Measurements from ENCODE around the gene SOS2. TPM values are rescaled to one million over a fixed set of nuclear protein-coding genes. Genes with fewer than 3 reads are reported as not detected.

Gene SOS2
- total RNA-seq, 4 donors from 2014 or later: 40.1 to 59.8 (median 46.7) TPM

GRCh38 chr14:50116181-50116956 is 115.0 kb downstream of the SOS2 start, which contains the start of gene VCPKMT:
VCPKMT (minus strand) TSS chr14:50116572; CDS start chr14:50116552, 20 bp downstream.
- H3K27ac ChIP-seq (replicated peaks in 1 of 4): peak within 1 kb of the TSS; percentile 86 to 89 (median 86)
- WGBS: 0% methylated on average over 13 of the region's 63 CpGs
- peak within 1 kb of the TSS; percentile 64 to 76 (median 76) for H3K4me3 ChIP-seq
- peaks cover 18 to 50% (median 40%) of the 10 kb centered on the region in 4 donors for H3K36me3 ChIP-seq
- no peaks in the 10 kb centered on the region for H3K27me3 ChIP-seq
- TF ChIP-seq EP300 (IDR thresholded peaks at IDR 0.05) (no peak), POLR2A (IDR thresholded peaks at IDR 0.05; ENCODE audit: low read depth) (peak; percentile 82), POLR2AphosphoS5 (IDR thresholded peaks at IDR 0.05) (peak; percentile 97 to 98), CTCF (IDR thresholded peaks at IDR 0.05) (no peak)
- no peaks in the 10 kb centered on the region for H3K9me3 ChIP-seq
- intact Hi-C loops (cut with DNase I): loop anchor here (10.0 kb wide), 3 partner anchors 352 to 482 kb away; partner anchors contain the start of genes DNAAF2, KLHDC2 and MAP4K5
- peak; percentile 97 for DNase-seq (ENCODE audit: extremely low spot score)
- peaks cover 15 to 28% (median 23%) of the 10 kb centered on the region in 4 donors for H3K4me1 ChIP-seq

GRCh38 chr14:50113381-50114035 is 117.9 kb downstream of the SOS2 start:
- intact Hi-C loops (cut with DNase I): loop anchor here (10.0 kb wide), 3 partner anchors 349 to 479 kb away; partner anchors contain the start of genes DNAAF2, KLHDC2 and MAP4K5
- no peak overlapping the region for H3K27ac ChIP-seq (replicated peaks in 1 of 4)
- H3K4me3 ChIP-seq: no peak overlapping the region
- H3K9me3 ChIP-seq: no peaks in the 10 kb centered on the region
- peaks cover 15 to 28% (median 23%) of the 10 kb centered on the region in 4 donors for H3K4me1 ChIP-seq
- no peaks in the 10 kb centered on the region for H3K27me3 ChIP-seq
- DNase-seq (ENCODE audit: extremely low spot score): no peak
- peaks cover 34 to 69% (median 59%) of the 10 kb centered on the region in 4 donors for H3K36me3 ChIP-seq
- TF ChIP-seq CTCF (IDR thresholded peaks at IDR 0.05) (no peak), POLR2AphosphoS5 (IDR thresholded peaks at IDR 0.05) (no peak), EP300 (IDR thresholded peaks at IDR 0.05) (no peak), POLR2A (IDR thresholded peaks at IDR 0.05; ENCODE audit: low read depth) (no peak)
- WGBS: 77% methylated on average over 4 of the region's 4 CpGs

- intact Hi-C loops (cut with DNase I): loop anchor here (10.0 kb wide), 3 partner anchors 346 to 476 kb away; partner anchors contain the start of genes DNAAF2, KLHDC2 and MAP4K5
- peaks cover 5 to 13% (median 11%) of the 10 kb centered on the region in 4 donors for H3K4me1 ChIP-seq
- H3K27me3 ChIP-seq: no peaks in the 10 kb centered on the region
- TF ChIP-seq CTCF (IDR thresholded peaks at IDR 0.05) (no peak), EP300 (IDR thresholded peaks at IDR 0.05) (no peak), POLR2AphosphoS5 (IDR thresholded peaks at IDR 0.05) (no peak), POLR2A (IDR thresholded peaks at IDR 0.05; ENCODE audit: low read depth) (no peak)
- DNase-seq (ENCODE audit: extremely low spot score): no peak
- peaks cover 34 to 81% (median 63%) of the 10 kb centered on the region in 4 donors for H3K36me3 ChIP-seq
- H3K9me3 ChIP-seq: no peaks in the 10 kb centered on the region
- WGBS: 86% methylated on average over 4 of the region's 4 CpGs
- no peak overlapping the region for H3K27ac ChIP-seq (replicated peaks in 1 of 4)
- H3K4me3 ChIP-seq: no peak overlapping the region
Observed at GRCh38 chr14:50110323-50111037, 120.9 kb downstream of the SOS2 start.

GRCh38 chr14:50109342-50109741 is 122.0 kb downstream of the SOS2 start:
- intact Hi-C loops (cut with DNase I): loop anchor here (5.0 to 10.0 kb wide), 2 partner anchors 105 to 242 kb away; no protein-coding TSS in a partner anchor
- H3K9me3 ChIP-seq: no peaks in the 10 kb centered on the region
- H3K4me3 ChIP-seq: no peak overlapping the region
- no peak for TF ChIP-seq CTCF (IDR thresholded peaks at IDR 0.05)
- TF ChIP-seq POLR2AphosphoS5 (IDR thresholded peaks at IDR 0.05): no peak
- peaks cover 0 to 2% (median under 1%) of the 10 kb centered on the region in 4 donors for H3K4me1 ChIP-seq
- no peak for DNase-seq (ENCODE audit: extremely low spot score)
- no peaks in the 10 kb centered on the region for H3K27me3 ChIP-seq
- no peak overlapping the region for H3K27ac ChIP-seq (replicated peaks in 1 of 4)
- WGBS: 64% methylated on average over 6 of the region's 6 CpGs
- peaks cover 30 to 77% (median 58%) of the 10 kb centered on the region in 4 donors for H3K36me3 ChIP-seq

All from esophagus muscularis mucosa (tissue), 4 donors.